Activated CD8-positive, alpha-beta T cell treated with anti-CD3 and anti-CD28 coated beads, Interleukin-2, amount 10 ng/mL, durations not matched to agents 7 days and 5 days (primary cell): ENCODE results near the gene ZNF45. TPM values are rescaled to one million over a fixed set of nuclear protein-coding genes. Genes with fewer than 3 reads are reported as not detected.
"Not testable (repeated sequence)": the region's sequence is repeated elsewhere in the genome, so short reads cannot be mapped to it uniquely, and the experiment has no call there.

ENCODE experiments used
- ATAC-seq: fragments of 150-1000 bp; cut with Tn5 transposase; one replicate; pipeline ENCODE4 v1.10.0; 2021; ENCODE audit warnings: moderate library complexity
- CTCF ChIA-PET: fragments of 350-600 bp; sonication (Branson Sonifier 250); formaldehyde crosslinking; loops from one replicate; lab custom pipeline; 2021; ENCODE audit warnings: antibody characterized with exemption; lab: Charles Lee
- POLR2A ChIA-PET: fragments of 350-600 bp; sonication (Branson Sonifier 250); formaldehyde crosslinking; loops from one replicate; lab custom pipeline; 2021; ENCODE audit warnings: antibody characterized with exemption; lab: Charles Lee
- DNase-seq: peaks from one replicate; pipeline ENCODE4 v3.0.0-alpha.2; 2020
- H3K27ac Mint-ChIP-seq: one replicate; pipeline ENCODE4 v1.8.0; 2021; ENCODE audit warnings: mild to moderate bottlenecking, mixed read lengths
- H3K27me3 Mint-ChIP-seq: one replicate; pipeline ENCODE4 v1.8.0; 2021; ENCODE audit warnings: low read depth, mixed read lengths
- H3K36me3 Mint-ChIP-seq: one replicate; pipeline ENCODE4 v1.8.0; 2021; ENCODE audit warnings: low read depth, mixed read lengths
- H3K4me1 Mint-ChIP-seq: one replicate; pipeline ENCODE4 v1.8.0; 2021; ENCODE audit warnings: low read depth, mixed read lengths
- H3K4me3 Mint-ChIP-seq: one replicate; pipeline ENCODE4 v1.8.0; 2021; ENCODE audit warnings: mild to moderate bottlenecking, mixed read lengths
- H3K9me3 Mint-ChIP-seq: one replicate; pipeline ENCODE4 v1.8.0; 2022; ENCODE audit warnings: mixed read lengths; ENCODE audit not compliant: insufficient read depth
- total RNA-seq, 2 experiments: library from RNA; stranded (reverse); gene quantifications; one replicate each; pipeline ENCODE4 v1.2.3, GENCODE V29; 2021

ZNF45 gene
- total RNA-seq, 2 experiments from 2014 or later = 14.0 to 16.5 TPM

GRCh38 chr19:43947412-43947811 lies 12.3 kb upstream of the ZNF45 start:
- POLR2A ChIA-PET = interaction anchor here (0.7 kb wide), 1 partner anchor 12 kb away, joined by 3 read pairs; the partner anchor contains the start of gene ZNF45
- Mint-ChIP-seq H3K9me3 (peaks cover 47% of the 10 kb centered on the region), H3K4me1 (peaks cover 11% of the 10 kb centered on the region), H3K36me3 (peaks cover 16% of the 10 kb centered on the region), H3K27me3 (peaks cover 26% of the 10 kb centered on the region)
- CTCF ChIA-PET = interaction anchor here (1.3 kb wide), 1 partner anchor 12 kb away, joined by 6 read pairs; the partner anchor contains the start of gene ZNF45
- not testable (repeated sequence) for H3K4me3 Mint-ChIP-seq, H3K27ac Mint-ChIP-seq, ATAC-seq, DNase-seq

- ATAC-seq (no peak), DNase-seq (no peak)
- H3K9me3 Mint-ChIP-seq = peaks cover 34% of the 10 kb centered on the region
- ChIA-PET POLR2A (no interaction called here), CTCF (no interaction called here)
- peaks cover 15% of the 10 kb centered on the region for H3K27me3 Mint-ChIP-seq
- no peak overlapping the region for H3K27ac Mint-ChIP-seq
- peaks cover 6% of the 10 kb centered on the region for H3K36me3 Mint-ChIP-seq
- no peaks in the 10 kb centered on the region for H3K4me1 Mint-ChIP-seq
- H3K4me3 Mint-ChIP-seq = no peak overlapping the region
Measured at GRCh38 chr19:43941209-43941608, 6.1 kb upstream of the ZNF45 start.

- H3K36me3 Mint-ChIP-seq = peaks cover 3% of the 10 kb centered on the region
- ChIA-PET POLR2A (no interaction called here), CTCF (no interaction called here)
- H3K9me3 Mint-ChIP-seq = peaks cover 33% of the 10 kb centered on the region
- H3K4me1 Mint-ChIP-seq = peaks cover 2% of the 10 kb centered on the region
- DNase-seq (no peak), ATAC-seq (no peak)
- H3K27me3 Mint-ChIP-seq = peaks cover 12% of the 10 kb centered on the region
- H3K27ac Mint-ChIP-seq = no peak overlapping the region
- H3K4me3 Mint-ChIP-seq = no peak overlapping the region
Measured at GRCh38 chr19:43940719-43941118, 5.6 kb upstream of the ZNF45 start.

GRCh38 chr19:43939557-43940260 lies 4.6 kb upstream of the ZNF45 start:
- H3K36me3 Mint-ChIP-seq = peaks cover 3% of the 10 kb centered on the region
- ATAC-seq (no peak), DNase-seq (no peak)
- no peak overlapping the region for H3K27ac Mint-ChIP-seq
- POLR2A ChIA-PET = no interaction called here
- peaks cover 8% of the 10 kb centered on the region for H3K4me1 Mint-ChIP-seq
- peaks cover 6% of the 10 kb centered on the region for H3K27me3 Mint-ChIP-seq
- H3K9me3 Mint-ChIP-seq = peaks cover 33% of the 10 kb centered on the region
- no peak overlapping the region for H3K4me3 Mint-ChIP-seq
- CTCF ChIA-PET = no interaction called here

DNA sequence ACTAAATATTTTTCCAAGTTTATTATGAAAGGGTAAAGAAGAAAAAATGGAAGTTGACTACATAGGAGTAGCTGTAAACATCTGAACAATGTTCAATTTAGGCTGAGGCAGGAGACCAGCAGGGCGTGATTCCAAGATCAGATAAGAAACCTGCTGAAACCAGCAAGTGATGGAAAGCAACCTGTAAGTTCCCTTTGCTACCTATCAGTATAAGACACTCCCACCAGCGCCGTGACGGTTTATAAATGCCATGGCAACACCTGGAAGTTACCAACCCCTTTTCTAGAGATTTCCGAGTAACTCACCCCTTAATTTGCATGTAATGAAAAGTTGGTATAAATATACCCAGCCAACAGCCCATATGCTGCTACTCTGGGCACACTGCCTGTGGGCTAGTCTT lies 1.1 kb upstream of the ZNF45 start:
- Mint-ChIP-seq H3K27me3 (no peaks in the 10 kb centered on the region), H3K4me3 (no peak overlapping the region), H3K9me3 (peaks cover 25% of the 10 kb centered on the region), H3K36me3 (peaks cover 29% of the 10 kb centered on the region), H3K4me1 (peaks cover 24% of the 10 kb centered on the region), H3K27ac (no peak overlapping the region)
- ChIA-PET CTCF (interaction anchor here (1.1 to 1.8 kb wide), 3 partner anchors 10 to 171 kb away, joined by 3 to 6 read pairs (median 4); no protein-coding TSS in a partner anchor), POLR2A (interaction anchor here (0.6 to 1.0 kb wide), 2 partner anchors 17 to 107 kb away, joined by 3 to 4 read pairs; no protein-coding TSS in a partner anchor)
- DNase-seq = no peak
- ATAC-seq = no peak

GRCh38 chr19:43934055-43934984 lies 762 bp downstream of the ZNF45 start:
- CTCF ChIA-PET = interaction anchor here (1.0 to 1.8 kb wide), 5 partner anchors 14 to 189 kb away, joined by 3 to 6 read pairs (median 5); partner anchors contain the start of gene ZNF221
- H3K9me3 Mint-ChIP-seq = peaks cover 16% of the 10 kb centered on the region
- POLR2A ChIA-PET = interaction anchor here (0.9 to 1.0 kb wide), 3 partner anchors 13 to 69 kb away, joined by 3 to 4 read pairs (median 4); no protein-coding TSS in a partner anchor
- peaks cover 44% of the 10 kb centered on the region for H3K36me3 Mint-ChIP-seq
- H3K27me3 Mint-ChIP-seq = no peaks in the 10 kb centered on the region
- H3K4me3 Mint-ChIP-seq = peak overlapping the region; percentile 96
- no peak for DNase-seq
- peak overlapping the region; percentile 91 for H3K27ac Mint-ChIP-seq
- ATAC-seq = no peak
- peaks cover 24% of the 10 kb centered on the region for H3K4me1 Mint-ChIP-seq

GRCh38 chr19:43928820-43929219 lies 6.3 kb downstream of the ZNF45 start:
- Mint-ChIP-seq H3K27me3 (no peaks in the 10 kb centered on the region), H3K4me3 (no peak overlapping the region), H3K4me1 (peaks cover 10% of the 10 kb centered on the region), H3K36me3 (peaks cover 89% of the 10 kb centered on the region), H3K9me3 (peaks cover 3% of the 10 kb centered on the region), H3K27ac (no peak overlapping the region)
- no peak for DNase-seq
- ChIA-PET POLR2A (no interaction called here), CTCF (no interaction called here)
- no peak for ATAC-seq

DNA sequence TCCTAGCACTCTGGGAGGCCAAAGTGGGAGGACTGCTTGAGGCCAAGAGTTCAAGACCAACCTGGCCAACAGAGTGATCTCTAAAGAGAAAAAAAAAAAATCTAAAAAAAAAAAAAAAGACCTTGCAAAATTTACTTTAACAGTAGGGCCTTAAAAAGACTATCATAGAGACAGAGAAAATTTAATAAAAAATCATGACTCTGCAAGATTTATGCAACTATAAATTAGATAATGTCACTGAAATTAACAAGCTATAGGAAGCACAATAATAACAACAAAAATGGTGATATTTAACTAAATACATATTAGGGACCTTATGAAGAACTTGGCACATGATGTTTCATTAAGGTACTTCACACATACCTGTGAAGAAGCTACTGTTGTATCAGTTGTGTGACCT lies 11.2 kb downstream of the ZNF45 start:
- CTCF ChIA-PET = interaction anchor here (1.2 kb wide), 1 partner anchor 11 kb away, joined by 3 read pairs; the partner anchor contains the start of gene ZNF45
- H3K36me3 Mint-ChIP-seq = peaks cover 89% of the 10 kb centered on the region
- ATAC-seq (no peak), DNase-seq (no peak)
- no peak overlapping the region for H3K27ac Mint-ChIP-seq
- POLR2A ChIA-PET = no interaction called here
- peaks cover 23% of the 10 kb centered on the region for H3K9me3 Mint-ChIP-seq
- no peak overlapping the region for H3K4me3 Mint-ChIP-seq
- H3K4me1 Mint-ChIP-seq = no peaks in the 10 kb centered on the region
- no peaks in the 10 kb centered on the region for H3K27me3 Mint-ChIP-seq

- no peak for DNase-seq
- Mint-ChIP-seq H3K36me3 (peaks cover 68% of the 10 kb centered on the region), H3K9me3 (peaks cover 76% of the 10 kb centered on the region), H3K27ac (no peak overlapping the region), H3K4me3 (no peak overlapping the region), H3K27me3 (no peaks in the 10 kb centered on the region), H3K4me1 (no peaks in the 10 kb centered on the region)
- CTCF ChIA-PET = no interaction called here
- POLR2A ChIA-PET = interaction anchor here (1.6 kb wide), 1 partner anchor 12 kb away, joined by 3 read pairs; no protein-coding TSS in a partner anchor
- ATAC-seq = no peak
Measured at GRCh38 chr19:43914051-43914450, 21.0 kb downstream of the ZNF45 start.

DNA sequence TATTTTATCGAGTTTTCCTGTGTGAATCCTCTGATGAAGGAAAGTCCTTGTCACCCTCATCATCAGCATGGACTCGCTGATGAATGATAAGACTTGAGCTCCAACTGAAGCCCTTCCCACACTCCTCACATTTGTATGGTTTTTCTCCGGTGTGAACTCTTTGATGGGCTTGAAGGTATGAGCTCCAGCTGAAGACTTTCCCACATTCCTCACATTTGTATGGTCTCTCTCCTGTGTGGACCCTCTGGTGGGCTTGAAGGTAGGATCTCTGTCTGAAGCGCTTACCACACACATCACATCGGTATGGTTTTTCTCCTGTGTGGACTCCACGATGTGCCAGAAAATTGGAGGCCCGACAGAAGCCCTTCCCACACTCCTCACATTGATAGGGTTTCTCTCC lies 21.7 kb downstream of the ZNF45 start:
- no peaks in the 10 kb centered on the region for H3K4me1 Mint-ChIP-seq
- peaks cover 72% of the 10 kb centered on the region for H3K9me3 Mint-ChIP-seq
- peaks cover 61% of the 10 kb centered on the region for H3K36me3 Mint-ChIP-seq
- ATAC-seq (no peak), DNase-seq (no peak)
- H3K27me3 Mint-ChIP-seq = no peaks in the 10 kb centered on the region
- H3K4me3 Mint-ChIP-seq = no peak overlapping the region
- H3K27ac Mint-ChIP-seq = no peak overlapping the region
- POLR2A ChIA-PET = interaction anchor here (1.6 kb wide), 1 partner anchor 12 kb away, joined by 3 read pairs; no protein-coding TSS in a partner anchor
- CTCF ChIA-PET = no interaction called here

GRCh38 chr19:43910884-43911283 lies 24.2 kb downstream of the ZNF45 start:
- H3K27ac Mint-ChIP-seq = no peak overlapping the region
- H3K9me3 Mint-ChIP-seq = peaks cover 76% of the 10 kb centered on the region
- ATAC-seq (no peak), DNase-seq (no peak)
- H3K27me3 Mint-ChIP-seq = no peaks in the 10 kb centered on the region
- POLR2A ChIA-PET = no interaction called here
- CTCF ChIA-PET = no interaction called here
- no peak overlapping the region for H3K4me3 Mint-ChIP-seq
- H3K36me3 Mint-ChIP-seq = peaks cover 38% of the 10 kb centered on the region
- no peaks in the 10 kb centered on the region for H3K4me1 Mint-ChIP-seq
